Transverse colon (tissue), 3 donors: ENCODE data around the gene E4F1.

Source experiments
- CTCF ChIP-seq, 5 experiments: fragments of 200-600 bp in 3 of 5; fragments of 450-650 bp in 2 of 5; sonication (generic) in 3 of 5; IDR thresholded peaks; 1 replicate in 2 of 5; 2 replicates in 3 of 5; pipeline ENCODE4 v1.5.1; 2016 to 2017; ENCODE audit warnings: antibody characterized with exemption in 5 of 5, inconsistent platforms in 3 of 5, mild to moderate bottlenecking in 2 of 5, moderate library complexity in 1 of 5
- EP300 ChIP-seq: sonication (generic); formaldehyde crosslinking; IDR thresholded peaks from one replicate; pipeline ENCODE4 v1.6.1; 2017; ENCODE audit warnings: antibody characterized with exemption, low read depth
- POLR2A ChIP-seq: fragments of 450-650 bp; IDR thresholded peaks from one replicate; pipeline ENCODE4 v1.6.1; 2016; ENCODE audit warnings: antibody characterized with exemption, mild to moderate bottlenecking, moderate library complexity

- TF ChIP-seq POLR2A (no peak), CTCF (IDR thresholded peaks at IDR 0.05) (no peak), EP300 (no peak)
Observed at GRCh38 chr16:2271848-2272461, 48.6 kb downstream of the E4F1 start.
